Thyroid gland (tissue), 4 donors: Measurements from ENCODE around the gene CIDEC. TPM values are rescaled to one million over a fixed set of nuclear protein-coding genes. Genes with fewer than 3 reads are reported as not detected.

Experiments
- DNase-seq, 2 donors: peaks; one replicate each; pipeline ENCODE4 v3.0.0-alpha.2; 2019
- H3K27ac ChIP-seq, 3 donors: fragments of 200-600 bp; sonication (generic); 1 replicate in 2 of 3; 2 replicates in 1 of 3; pipeline ENCODE4 v1.5.1; 2016 to 2019; ENCODE audit warnings: mild to moderate bottlenecking in 1 of 3, moderate library complexity in 1 of 3
- H3K27me3 ChIP-seq: fragments of 200-600 bp; sonication (generic); one replicate; pipeline ENCODE4 v1.5.1; 2019
- H3K36me3 ChIP-seq, 2 donors: fragments of 200-600 bp; sonication (generic); one replicate each; pipeline ENCODE4 v1.5.1; 2016 to 2019
- H3K4me1 ChIP-seq, 2 donors: fragments of 200-600 bp; sonication (generic); one replicate each; pipeline ENCODE4 v1.5.1; 2017 to 2019
- H3K4me3 ChIP-seq, 3 donors: fragments of 200-600 bp; sonication (generic); replicated peaks in 1 of 3; 1 replicate in 2 of 3; 2 replicates in 1 of 3; pipeline ENCODE4 v1.5.1; 2016; ENCODE audit warnings: mild to moderate bottlenecking in 1 of 3
- H3K9me3 ChIP-seq: fragments of 200-600 bp; sonication (generic); one replicate; pipeline ENCODE4 v1.5.1; 2017
- POLR2A ChIP-seq, 2 donors: fragments of 450-650 bp; IDR thresholded peaks; one replicate each; pipeline ENCODE4 v1.6.1; 2017; ENCODE audit warnings: antibody characterized with exemption in 2 of 2, mild to moderate bottlenecking in 2 of 2, moderate library complexity in 1 of 2
- whole genome bisulfite sequencing, 2 donors: methylation state at CpG; one replicate each; pipeline ENCODE4 v1.1.5; 2017; 5-methylcytosine and 5-hydroxymethylcytosine counted together
- intact Hi-C: fragments of 100-400 bp; cut with DNase I; formaldehyde crosslinking; loops from one replicate; pipeline ENCODE4 v1.15.1; 2023
- total RNA-seq, 4 donors: library from RNA; depleted of rRNA; stranded (reverse); fragments of >200 nt; gene quantifications; one replicate each; pipeline ENCODE4 v1.2.3, GENCODE V29; 2016
- TF ChIP-seq, protein P1 (sequence below), 6 experiments: fragments of 200-600 bp in 3 of 6; fragments of 450-650 bp in 3 of 6; sonication (generic) in 3 of 6; IDR thresholded peaks; one replicate each; pipeline ENCODE4 v1.5.1; 2016 to 2019; ENCODE audit warnings: antibody characterized with exemption in 6 of 6, mild to moderate bottlenecking in 2 of 6, inconsistent platforms in 1 of 6, moderate library complexity in 1 of 6

The CIDEC gene
- total RNA-seq, 4 donors from 2014 or later, result 2.2 to 9.4 (median 3.0) TPM

DNA sequence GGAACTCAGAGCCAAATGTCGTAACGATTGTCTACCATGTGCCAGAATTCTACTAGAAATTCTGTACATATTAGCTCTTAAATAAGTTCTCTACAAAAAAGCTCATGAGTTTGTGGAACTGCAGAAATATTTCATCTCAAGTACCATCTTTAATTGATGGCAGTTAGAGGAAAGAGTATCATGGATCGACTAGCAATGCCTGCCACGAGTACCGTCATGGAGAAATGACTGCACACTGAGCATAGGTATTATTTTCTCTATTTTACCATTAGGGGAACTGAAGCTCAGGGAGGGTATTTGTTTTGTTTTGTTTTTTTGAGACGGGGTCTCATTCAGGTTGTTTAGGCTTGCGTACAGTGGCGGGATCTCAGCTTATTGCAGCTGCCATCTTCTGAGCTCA, 39.0 kb downstream of the CIDEC start:
- intact Hi-C loops, result no loop called here
- H3K36me3 ChIP-seq, result peaks cover 9 to 17% of the 10 kb centered on the region in 2 donors
- H3K4me1 ChIP-seq, result peaks cover 6 to 10% of the 10 kb centered on the region in 2 donors
- no peak for DNase-seq
- no peaks in the 10 kb centered on the region for H3K27me3 ChIP-seq
- no peaks in the 10 kb centered on the region for H3K9me3 ChIP-seq
- H3K27ac ChIP-seq, result no peak overlapping the region
- 84 to 85% methylated on average over 8 of the region's 8 CpGs for WGBS, 2 donors
- TF ChIP-seq, protein P1, sequence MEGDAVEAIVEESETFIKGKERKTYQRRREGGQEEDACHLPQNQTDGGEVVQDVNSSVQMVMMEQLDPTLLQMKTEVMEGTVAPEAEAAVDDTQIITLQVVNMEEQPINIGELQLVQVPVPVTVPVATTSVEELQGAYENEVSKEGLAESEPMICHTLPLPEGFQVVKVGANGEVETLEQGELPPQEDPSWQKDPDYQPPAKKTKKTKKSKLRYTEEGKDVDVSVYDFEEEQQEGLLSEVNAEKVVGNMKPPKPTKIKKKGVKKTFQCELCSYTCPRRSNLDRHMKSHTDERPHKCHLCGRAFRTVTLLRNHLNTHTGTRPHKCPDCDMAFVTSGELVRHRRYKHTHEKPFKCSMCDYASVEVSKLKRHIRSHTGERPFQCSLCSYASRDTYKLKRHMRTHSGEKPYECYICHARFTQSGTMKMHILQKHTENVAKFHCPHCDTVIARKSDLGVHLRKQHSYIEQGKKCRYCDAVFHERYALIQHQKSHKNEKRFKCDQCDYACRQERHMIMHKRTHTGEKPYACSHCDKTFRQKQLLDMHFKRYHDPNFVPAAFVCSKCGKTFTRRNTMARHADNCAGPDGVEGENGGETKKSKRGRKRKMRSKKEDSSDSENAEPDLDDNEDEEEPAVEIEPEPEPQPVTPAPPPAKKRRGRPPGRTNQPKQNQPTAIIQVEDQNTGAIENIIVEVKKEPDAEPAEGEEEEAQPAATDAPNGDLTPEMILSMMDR (IDR thresholded peaks at IDR 0.05), result no peak
- no peak for TF ChIP-seq POLR2A (IDR thresholded peaks at IDR 0.05)
- H3K4me3 ChIP-seq, result no peak overlapping the region

DNA sequence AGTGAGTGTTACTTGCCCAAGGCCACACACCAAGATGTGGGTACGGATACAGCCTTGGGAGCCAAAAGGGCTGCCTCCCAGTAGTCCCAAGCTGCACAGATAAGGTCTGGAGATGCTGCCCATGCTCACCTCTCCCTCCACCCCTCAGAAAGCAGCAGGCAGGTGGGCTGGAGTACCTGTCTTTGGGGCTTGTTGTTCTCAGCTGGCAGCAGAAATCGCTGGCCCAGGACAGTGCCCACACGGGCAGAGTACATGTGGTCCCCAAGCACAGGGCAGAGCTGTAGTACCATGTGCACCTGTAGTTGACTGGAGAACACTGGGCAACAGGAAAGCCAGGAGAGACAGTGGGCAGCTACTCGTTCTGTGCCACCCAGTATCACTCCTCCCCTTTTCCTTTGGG, 41.2 kb downstream of the CIDEC start:
- Histone ChIP-seq H3K4me3 (no peak overlapping the region), H3K4me1 (peaks cover 5 to 6% of the 10 kb centered on the region in 2 donors), H3K36me3 (peaks cover 17 to 24% of the 10 kb centered on the region in 2 donors), H3K9me3 (no peaks in the 10 kb centered on the region), H3K27ac (no peak overlapping the region), H3K27me3 (no peaks in the 10 kb centered on the region)
- WGBS, 2 donors, result 74 to 86% methylated on average over 4 of the region's 4 CpGs
- intact Hi-C loops, result no loop called here
- no peak for TF ChIP-seq POLR2A (IDR thresholded peaks at IDR 0.05)
- TF ChIP-seq, protein P1 (IDR thresholded peaks at IDR 0.05), result no peak
- no peak for DNase-seq

DNA sequence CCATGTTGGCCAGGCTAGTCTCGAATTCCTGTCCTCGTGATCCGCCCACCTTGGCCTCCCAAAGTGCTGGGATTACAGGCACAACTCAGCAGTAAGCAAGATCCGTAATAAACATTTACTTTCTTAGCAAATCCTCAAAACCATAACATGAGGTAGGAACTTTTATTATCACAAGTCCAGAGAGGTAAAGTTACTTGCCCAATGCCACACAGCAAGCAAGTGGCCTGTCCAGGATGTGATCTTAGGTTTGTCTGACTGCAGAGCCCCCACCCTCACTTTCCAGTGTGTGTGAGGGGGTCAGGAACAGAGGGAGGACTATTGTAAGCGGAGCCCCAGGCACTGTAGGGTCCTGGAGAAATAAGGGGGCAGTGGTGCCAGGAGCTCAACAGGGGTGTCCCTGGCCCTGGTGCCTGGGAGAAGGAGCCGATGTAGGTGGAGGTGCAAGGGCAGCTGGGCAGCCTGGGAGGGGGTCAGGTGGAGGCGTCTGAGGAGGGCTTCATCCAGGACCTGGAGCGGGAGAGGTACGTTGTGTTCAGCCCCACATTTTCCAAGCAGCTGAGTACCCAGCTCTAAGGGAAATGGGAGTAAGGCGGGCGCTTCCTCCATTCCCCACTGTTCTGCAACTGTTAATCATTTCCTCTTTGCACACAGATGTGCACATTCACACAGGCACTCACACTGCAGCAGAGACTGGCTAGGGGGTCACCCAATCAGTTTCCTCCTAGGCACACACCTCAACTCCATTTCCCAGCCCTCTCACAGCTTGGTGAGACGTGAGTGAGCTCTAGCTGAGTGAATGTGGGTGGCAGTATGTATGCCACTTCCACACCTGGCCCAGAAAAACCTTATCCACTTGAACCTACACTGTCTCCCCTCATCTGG, 42.1 kb downstream of the CIDEC start:
- intact Hi-C loops, result no loop called here
- Histone ChIP-seq H3K36me3 (peaks cover 17 to 30% of the 10 kb centered on the region in 2 donors), H3K9me3 (no peaks in the 10 kb centered on the region), H3K27ac (no peak overlapping the region), H3K27me3 (no peaks in the 10 kb centered on the region), H3K4me1 (peaks cover 3 to 4% of the 10 kb centered on the region in 2 donors), H3K4me3 (no peak overlapping the region)
- WGBS, 2 donors, result 89 to 91% methylated on average over 12 of the region's 12 CpGs
- no peak for DNase-seq
- no peak for TF ChIP-seq POLR2A (IDR thresholded peaks at IDR 0.05)
- TF ChIP-seq, protein P1 (IDR thresholded peaks at IDR 0.05), result no peak

GRCh38 chr3:9834520-9835380, 45.3 kb downstream of the CIDEC start:
- TF ChIP-seq, protein P1 (IDR thresholded peaks at IDR 0.05), result no peak
- TF ChIP-seq POLR2A (IDR thresholded peaks at IDR 0.05), result no peak
- intact Hi-C loops, result no loop called here
- Histone ChIP-seq H3K9me3 (no peaks in the 10 kb centered on the region), H3K4me3 (no peak overlapping the region), H3K36me3 (peaks cover 8 to 18% of the 10 kb centered on the region in 2 donors), H3K4me1 (no peaks in the 10 kb centered on the region), H3K27me3 (no peaks in the 10 kb centered on the region), H3K27ac (no peak overlapping the region)
- WGBS, 2 donors, result 85 to 89% methylated on average over 14 to 18 of the region's 18 CpGs
- DNase-seq, result no peak
